Activated CD8-positive, alpha-beta memory T cell treated with anti-CD3 and anti-CD28 coated beads, Interleukin-2, amount 10 ng/mL, durations not matched to agents 7 days and 5 days (primary cell): ENCODE results near the gene ZSCAN4. TPM values are rescaled to one million over a fixed set of nuclear protein-coding genes. Genes with fewer than 3 reads are reported as not detected.
A peak's percentile ranks its signal among the peaks of the same experiment; 100 is the strongest.

Experiments used
- ATAC-seq: fragments of 150-1000 bp; cut with Tn5 transposase; one replicate; pipeline ENCODE4 v1.10.0; 2021; ENCODE audit warnings: moderate library complexity
- CTCF ChIA-PET: fragments of 350-600 bp; sonication (Branson Sonifier 250); formaldehyde crosslinking; loops from one replicate; lab custom pipeline; 2021; ENCODE audit warnings: antibody characterized with exemption; lab: Charles Lee
- DNase-seq: peaks from one replicate; pipeline ENCODE4 v3.0.0-alpha.2; 2020
- H3K27ac Mint-ChIP-seq: one replicate; pipeline ENCODE4 v1.8.0; 2021; ENCODE audit warnings: mild to moderate bottlenecking, mixed read lengths
- H3K27me3 Mint-ChIP-seq: one replicate; pipeline ENCODE4 v1.8.0; 2021; ENCODE audit warnings: mixed read lengths
- H3K36me3 Mint-ChIP-seq: one replicate; pipeline ENCODE4 v1.8.0; 2021; ENCODE audit warnings: mild to moderate bottlenecking, mixed read lengths
- H3K4me1 Mint-ChIP-seq: one replicate; pipeline ENCODE4 v1.8.0; 2021; ENCODE audit warnings: mixed read lengths
- H3K4me3 Mint-ChIP-seq: one replicate; pipeline ENCODE4 v1.8.0; 2021; ENCODE audit warnings: mild to moderate bottlenecking, moderate library complexity, mixed read lengths
- H3K9me3 Mint-ChIP-seq: one replicate; pipeline ENCODE4 v1.8.0; 2022; ENCODE audit warnings: low read depth, mixed read lengths
- total RNA-seq, 2 experiments: library from RNA; stranded (reverse); gene quantifications; one replicate each; pipeline ENCODE4 v1.2.3, GENCODE V29; 2021

ZSCAN4 gene
- total RNA-seq, 2 experiments from 2014 or later = not detected

DNA sequence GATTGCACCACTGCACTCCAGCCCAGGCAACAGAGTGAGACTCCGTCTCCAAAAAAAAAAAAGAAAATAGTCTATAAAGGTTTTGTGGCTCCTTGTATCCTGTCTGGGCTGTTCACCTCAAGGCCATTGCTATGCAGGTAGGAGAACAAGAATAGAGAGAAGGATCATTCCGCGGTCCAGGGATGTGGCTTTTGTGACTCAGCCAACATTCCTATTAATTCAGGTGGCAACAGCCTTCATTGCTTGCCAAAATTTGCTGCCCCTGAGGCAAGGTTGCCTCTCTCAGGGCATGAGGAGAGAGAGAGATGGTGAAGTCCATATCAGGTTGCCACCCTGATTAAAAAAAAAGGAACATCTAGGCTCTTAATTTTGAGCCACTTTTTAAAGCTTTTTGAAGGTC, 21.0 kb downstream of the ZSCAN4 start:
- H3K27me3 Mint-ChIP-seq = no peaks in the 10 kb centered on the region
- CTCF ChIA-PET = no interaction called here
- peaks cover 1% of the 10 kb centered on the region for H3K4me1 Mint-ChIP-seq
- H3K36me3 Mint-ChIP-seq = peaks cover 86% of the 10 kb centered on the region
- no peak overlapping the region for H3K27ac Mint-ChIP-seq
- no peak overlapping the region for H3K4me3 Mint-ChIP-seq
- DNase-seq (no peak), ATAC-seq (no peak)
- H3K9me3 Mint-ChIP-seq = peaks cover 47% of the 10 kb centered on the region

DNA sequence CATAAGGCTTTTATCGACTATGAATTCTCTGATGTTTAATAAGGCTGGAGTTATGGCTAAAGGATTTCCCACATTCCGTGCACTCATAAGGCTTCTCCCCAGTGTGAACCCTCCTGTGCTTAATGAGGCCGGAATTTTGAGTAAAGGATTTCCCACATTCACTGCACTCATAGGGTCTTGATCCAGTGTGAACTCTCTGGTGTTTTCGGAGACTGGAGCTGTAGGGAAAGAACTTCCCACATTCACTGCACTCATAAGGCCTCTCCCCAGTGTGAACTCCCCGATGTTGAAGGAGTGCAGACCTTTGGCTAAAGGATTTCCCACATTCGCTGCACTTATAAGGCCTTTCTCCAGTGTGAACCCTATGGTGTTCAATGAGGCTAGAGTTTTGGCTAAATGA, 32.9 kb downstream of the ZSCAN4 start:
- ATAC-seq (no peak), DNase-seq (no peak)
- Mint-ChIP-seq H3K27ac (no peak overlapping the region), H3K9me3 (peaks cover 44% of the 10 kb centered on the region), H3K27me3 (no peaks in the 10 kb centered on the region), H3K4me3 (no peak overlapping the region), H3K36me3 (peaks cover 82% of the 10 kb centered on the region), H3K4me1 (peaks cover 4% of the 10 kb centered on the region)
- CTCF ChIA-PET = no interaction called here

DNA sequence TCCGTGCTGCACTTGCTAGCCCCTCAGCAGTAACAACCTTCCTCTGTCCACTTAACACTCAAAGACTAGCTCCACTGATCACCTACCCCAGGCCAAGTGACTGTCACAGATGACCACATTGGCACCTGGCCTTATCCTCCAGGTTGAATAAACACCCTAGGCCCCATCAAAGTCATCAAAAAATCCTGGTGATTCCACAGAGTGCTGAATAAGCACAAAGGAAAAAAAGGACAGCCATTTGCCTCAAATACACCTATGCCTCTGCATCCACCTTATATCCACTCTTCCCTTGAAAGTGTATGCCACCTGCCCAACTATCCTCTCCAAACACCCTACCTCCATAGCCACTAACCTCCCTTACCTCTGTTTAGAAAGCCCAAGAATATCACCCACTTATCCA, 37.6 kb downstream of the ZSCAN4 start:
- ATAC-seq (no peak), DNase-seq (no peak)
- Mint-ChIP-seq H3K27me3 (peaks cover 3% of the 10 kb centered on the region), H3K36me3 (peaks cover 67% of the 10 kb centered on the region), H3K9me3 (peaks cover 35% of the 10 kb centered on the region), H3K27ac (peak overlapping the region; percentile 14), H3K4me1 (peaks cover 26% of the 10 kb centered on the region), H3K4me3 (no peak overlapping the region)
- CTCF ChIA-PET = no interaction called here

DNA sequence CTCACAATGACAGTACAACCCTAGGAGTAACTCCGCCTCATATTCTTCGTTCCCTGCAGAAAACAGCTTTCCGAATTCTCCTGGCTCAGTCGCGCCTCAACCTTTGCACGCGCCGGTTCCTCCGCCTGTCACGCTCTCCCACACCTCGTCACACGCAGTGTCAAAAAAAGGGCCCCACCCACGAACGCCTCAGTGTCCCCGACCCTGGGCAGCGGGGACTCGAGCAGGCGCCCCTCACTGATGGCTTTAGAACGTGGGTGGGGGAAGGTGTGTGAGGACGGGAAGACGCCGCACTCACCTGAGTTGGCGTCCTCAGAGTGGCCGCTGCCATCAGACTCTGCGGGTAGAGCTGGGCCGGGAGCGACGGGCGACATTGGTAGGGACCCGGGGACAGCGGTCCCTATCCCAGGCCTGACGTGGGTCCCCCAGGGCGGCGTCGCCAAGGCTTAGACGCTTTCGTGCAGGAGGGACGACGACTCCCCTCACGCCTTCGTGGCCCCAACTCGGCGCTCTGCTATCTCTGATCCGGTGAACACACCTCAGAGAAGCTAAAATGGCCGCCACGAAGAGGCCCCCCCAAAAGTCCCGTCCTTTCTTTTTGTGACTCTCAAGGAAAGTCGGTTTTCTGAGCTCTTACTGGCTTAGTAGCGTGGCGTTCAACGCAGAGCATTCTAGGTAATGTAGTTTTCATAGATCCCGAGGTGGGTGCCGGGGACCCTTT, 40.1 kb downstream of the ZSCAN4 start, which contains the start of gene ZNF154:
ZNF154 (minus strand) TSS at position 564 of the 721 bp plus-strand sequence; CDS start at position 331, 233 bp downstream.
- Mint-ChIP-seq H3K27ac (peak within 1 kb of the TSS; percentile 85), H3K36me3 (peaks cover 47% of the 10 kb centered on the region), H3K27me3 (peaks cover 3% of the 10 kb centered on the region), H3K9me3 (peaks cover 26% of the 10 kb centered on the region), H3K4me1 (peaks cover 26% of the 10 kb centered on the region), H3K4me3 (peak within 1 kb of the TSS; percentile 79)
- CTCF ChIA-PET = interaction anchor here (0.6 to 2.2 kb wide), 2 partner anchors 27 to 54 kb away, joined by 3 to 14 read pairs; partner anchors contain the start of gene ZNF551
- peak; percentile 83 for ATAC-seq
- peak; percentile 70 for DNase-seq

DNA sequence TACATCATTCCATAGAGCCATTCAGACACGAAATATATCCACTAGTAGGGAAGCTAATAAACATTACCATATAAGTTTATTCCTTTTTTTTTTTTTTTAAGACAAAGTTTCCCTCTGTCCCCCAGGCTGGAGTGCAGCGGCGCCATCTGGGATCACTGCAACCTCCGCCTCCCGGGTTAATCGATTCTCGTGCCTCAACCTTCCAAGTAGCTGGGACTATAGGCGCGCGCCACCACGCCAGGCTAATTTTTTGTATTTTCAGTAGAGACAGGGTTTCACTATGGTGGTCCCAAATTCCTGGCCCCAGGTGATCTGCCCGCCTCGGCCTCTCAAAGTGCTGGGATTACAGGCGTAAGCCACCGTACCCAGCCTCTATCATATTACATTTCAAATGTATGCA, 40.9 kb downstream of the ZSCAN4 start:
- Mint-ChIP-seq H3K9me3 (peaks cover 23% of the 10 kb centered on the region), H3K4me1 (peaks cover 26% of the 10 kb centered on the region), H3K27ac (peak overlapping the region; percentile 85), H3K36me3 (peaks cover 48% of the 10 kb centered on the region), H3K4me3 (peak overlapping the region; percentile 79), H3K27me3 (peaks cover 3% of the 10 kb centered on the region)
- ATAC-seq (no peak), DNase-seq (peak; percentile 26)
- CTCF ChIA-PET = interaction anchor here (2.2 kb wide), 1 partner anchor 27 kb away, joined by 14 read pairs; the partner anchor contains the start of gene ZNF551

DNA sequence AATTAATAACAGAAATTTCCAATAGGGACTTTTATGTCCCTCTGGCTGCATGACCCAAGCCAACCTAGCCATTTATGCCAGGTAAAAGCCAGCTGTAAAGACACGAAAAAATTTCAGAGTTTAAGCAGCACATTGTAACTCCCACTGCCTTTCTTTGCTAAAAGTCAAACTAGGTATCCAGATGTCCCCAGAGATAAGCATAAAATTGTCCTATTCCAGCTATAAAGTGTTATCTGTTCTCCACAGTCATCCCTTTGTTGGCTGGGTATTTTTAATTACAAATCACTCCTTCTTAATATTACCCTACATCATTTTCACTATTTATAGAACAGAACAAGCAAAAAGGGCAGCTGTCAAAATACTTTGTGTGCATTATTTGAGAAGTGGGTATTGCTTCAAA, 43.5 kb downstream of the ZSCAN4 start:
- no peak overlapping the region for H3K4me3 Mint-ChIP-seq
- CTCF ChIA-PET = interaction anchor here (0.9 kb wide), 1 partner anchor 443 kb away, joined by 3 read pairs; no protein-coding TSS in a partner anchor
- peaks cover 44% of the 10 kb centered on the region for H3K36me3 Mint-ChIP-seq

DNA sequence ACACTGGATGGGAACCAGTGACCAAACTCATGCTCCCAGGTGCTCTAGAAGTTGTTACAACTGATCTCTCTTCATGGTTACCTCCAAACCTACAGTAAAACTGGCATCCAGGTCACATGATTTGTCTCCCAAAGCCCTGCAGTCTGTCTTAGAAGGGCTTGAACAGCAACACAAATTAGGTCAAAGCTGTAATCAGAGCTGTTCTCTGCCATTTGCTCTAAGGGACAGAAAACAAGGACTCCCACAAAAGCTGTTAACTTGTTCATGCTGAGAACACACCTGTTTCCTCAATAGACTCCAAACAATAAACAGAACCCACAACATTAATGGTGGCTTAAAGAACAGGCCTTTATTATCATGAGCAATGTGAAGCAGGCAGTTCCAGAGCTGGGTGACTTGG, 50.7 kb downstream of the ZSCAN4 start:
- H3K27me3 Mint-ChIP-seq = no peaks in the 10 kb centered on the region
- no peak overlapping the region for H3K27ac Mint-ChIP-seq
- H3K36me3 Mint-ChIP-seq = peaks cover 79% of the 10 kb centered on the region
- no peak overlapping the region for H3K4me3 Mint-ChIP-seq
- DNase-seq (no peak), ATAC-seq (no peak)
- H3K9me3 Mint-ChIP-seq = peaks cover 56% of the 10 kb centered on the region
- CTCF ChIA-PET = interaction anchor here (0.6 kb wide), 1 partner anchor 238 kb away, joined by 3 read pairs; no protein-coding TSS in a partner anchor
- H3K4me1 Mint-ChIP-seq = peaks cover 9% of the 10 kb centered on the region

More for the DNA sequence above, 43.5 kb downstream of the ZSCAN4 start:
- H3K9me3 Mint-ChIP-seq = peaks cover 28% of the 10 kb centered on the region
- H3K27me3 Mint-ChIP-seq = peaks cover 3% of the 10 kb centered on the region
- H3K27ac Mint-ChIP-seq = no peak overlapping the region
- ATAC-seq (no peak), DNase-seq (no peak)
- peaks cover 20% of the 10 kb centered on the region for H3K4me1 Mint-ChIP-seq

DNA sequence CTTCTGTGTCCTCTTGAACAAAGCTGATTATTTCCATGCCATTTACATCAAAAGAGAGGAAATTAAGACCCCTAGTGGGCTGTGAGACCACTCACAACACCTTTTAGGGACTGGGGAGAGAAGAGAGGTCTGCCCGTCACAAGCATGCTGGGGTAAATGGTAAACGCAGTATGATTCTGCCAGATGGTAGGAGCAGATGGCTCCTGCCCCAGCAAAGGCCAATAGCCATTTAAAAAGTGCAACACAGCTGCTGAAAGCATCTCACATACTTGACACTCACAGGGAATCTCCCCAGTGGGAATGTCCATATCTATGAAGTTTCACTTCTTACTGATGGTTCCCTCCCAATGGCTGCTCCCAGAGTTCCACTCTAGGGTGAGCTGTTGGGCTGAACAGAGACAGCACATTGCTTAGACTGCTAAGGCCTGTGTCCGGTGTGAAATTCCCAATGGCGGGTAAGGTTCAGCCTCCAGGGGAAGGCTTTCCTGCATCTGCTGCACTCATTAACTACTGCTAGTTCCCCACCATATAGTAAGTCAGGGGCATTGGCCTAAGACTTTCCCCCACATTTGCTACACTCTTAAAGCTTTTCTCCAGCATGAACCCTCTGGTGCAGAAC, 51.3 kb downstream of the ZSCAN4 start:
- Mint-ChIP-seq H3K4me3 (no peak overlapping the region), H3K27me3 (no peaks in the 10 kb centered on the region), H3K9me3 (peaks cover 55% of the 10 kb centered on the region), H3K36me3 (peaks cover 80% of the 10 kb centered on the region), H3K27ac (no peak overlapping the region), H3K4me1 (peaks cover 13% of the 10 kb centered on the region)
- ATAC-seq (no peak), DNase-seq (no peak)
- CTCF ChIA-PET = no interaction called here

DNA sequence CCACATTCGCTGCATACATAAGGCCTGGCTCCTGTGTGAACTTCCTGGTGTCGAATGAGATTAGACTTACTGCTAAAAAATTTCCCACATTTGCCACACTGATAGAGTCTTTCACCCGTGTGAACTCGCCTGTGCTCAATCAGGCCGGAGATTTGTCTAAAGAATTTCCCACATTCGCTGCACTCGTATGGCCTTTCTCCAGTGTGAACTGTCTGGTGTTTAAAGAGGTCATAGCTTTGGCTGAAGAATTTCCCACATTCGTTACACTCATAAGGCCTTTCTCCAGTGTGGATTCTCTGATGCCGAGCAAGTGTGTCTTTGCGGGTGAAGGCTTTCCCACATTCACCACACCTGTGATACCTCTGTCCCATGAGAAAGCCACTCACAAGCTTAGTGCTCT, 52.1 kb downstream of the ZSCAN4 start:
- CTCF ChIA-PET = no interaction called here
- DNase-seq (no peak), ATAC-seq (no peak)
- Mint-ChIP-seq H3K27ac (no peak overlapping the region), H3K27me3 (no peaks in the 10 kb centered on the region), H3K4me1 (peaks cover 13% of the 10 kb centered on the region), H3K9me3 (peaks cover 50% of the 10 kb centered on the region), H3K4me3 (no peak overlapping the region), H3K36me3 (peaks cover 78% of the 10 kb centered on the region)

Other genes with a start within 250 kb of the ZSCAN4 start
- gene ZNF749, start 233.6 kb upstream of the ZSCAN4 start, total RNA-seq = 10 to 100 TPM; 13.1 to 13.3 TPM
- under 1 TPM; 0.15 to 0.28 TPM for gene VN1R1, start 211.8 kb upstream of the ZSCAN4 start, total RNA-seq
- gene ZNF772, start 191.4 kb upstream of the ZSCAN4 start, total RNA-seq = 1 to 10 TPM; 7.7 to 8.8 TPM
- 10 to 100 TPM; 10.1 to 10.5 TPM for gene ZNF419, start 181.2 kb upstream of the ZSCAN4 start, total RNA-seq
- 1 to 10 TPM; 8.5 to 9.7 TPM for gene ZNF773, start 169.0 kb upstream of the ZSCAN4 start, total RNA-seq
- 1 to 10 TPM; 6.6 to 6.7 TPM for gene ZNF549, start 141.6 kb upstream of the ZSCAN4 start, total RNA-seq
- 10 to 100 TPM; 13.7 to 14.2 TPM for gene ZNF550, start 109.1 kb upstream of the ZSCAN4 start, total RNA-seq
- 1 to 10 TPM; 5.3 to 5.7 TPM for gene ZNF416, start 90.0 kb upstream of the ZSCAN4 start, total RNA-seq
- gene ZIK1, start 84.8 kb upstream of the ZSCAN4 start, total RNA-seq = 10 to 100 TPM; 10.6 to 11.5 TPM
- gene ZNF530, start 69.0 kb upstream of the ZSCAN4 start, total RNA-seq = 10 to 100 TPM; 10.6 to 12.4 TPM
- gene ZNF134, start 54.7 kb upstream of the ZSCAN4 start, total RNA-seq = 10 to 100 TPM; 17.8 to 19.0 TPM
- 10 to 100 TPM; 14.2 to 15.1 TPM for gene ZNF211, start 35.8 kb upstream of the ZSCAN4 start, total RNA-seq
- gene ZNF551, start 13.0 kb downstream of the ZSCAN4 start, total RNA-seq = 10 to 100 TPM; 13.3 to 16.7 TPM
- gene ZNF154, start 40.3 kb downstream of the ZSCAN4 start, total RNA-seq = 1 to 10 TPM; 4.0 to 5.6 TPM
- gene ZNF671, start 58.7 kb downstream of the ZSCAN4 start, total RNA-seq = 10 to 100 TPM; 13.0 to 13.8 TPM
- gene ZNF776, start 77.9 kb downstream of the ZSCAN4 start, total RNA-seq = 10 to 100 TPM; 15.4 to 18.1 TPM
- gene ZNF586, start 100.7 kb downstream of the ZSCAN4 start, total RNA-seq = 10 to 100 TPM; 20.4 to 23.0 TPM
- gene ZNF552, start 146.0 kb downstream of the ZSCAN4 start, total RNA-seq = 10 to 100 TPM in 1 of 2 experiments, 1 to 10 TPM in 1; 9.7 to 11.1 TPM
- gene ZNF587B, start 161.4 kb downstream of the ZSCAN4 start, total RNA-seq = 10 to 100 TPM; 14.6 to 19.3 TPM
- 10 to 100 TPM; 30.8 to 41.2 TPM for gene ZNF587, start 180.9 kb downstream of the ZSCAN4 start, total RNA-seq
- 10 to 100 TPM; 26.7 to 28.1 TPM for gene ZNF814, start 220.1 kb downstream of the ZSCAN4 start, total RNA-seq
- gene ZNF417, start 247.7 kb downstream of the ZSCAN4 start, total RNA-seq = 10 to 100 TPM; 17.8 to 24.0 TPM